Large intestine (tissue), 3 donors: ENCODE measurements around the gene QSOX1. TPM values are rescaled to one million over a fixed set of nuclear protein-coding genes. Genes with fewer than 3 reads are reported as not detected.
A peak's percentile ranks its signal among the peaks of the same experiment; 100 is the strongest.

Experiments
- DNase-seq, 2 donors: peaks; one replicate each; pipeline versions ENCODE4 v3.0.0 to v3.0.0-alpha.2; 2013
- H3K27ac ChIP-seq: one replicate; pipeline ENCODE4 v1.5.1; 2013; ENCODE audit warnings: low read length
- H3K27me3 ChIP-seq: 2 replicates; pipeline ENCODE4 v1.6.1; 2013; ENCODE audit warnings: low read length; ENCODE audit not compliant: control insufficient read depth, insufficient read depth
- H3K36me3 ChIP-seq: 2 replicates; pipeline ENCODE4 v1.6.1; 2013; ENCODE audit warnings: low read length; ENCODE audit not compliant: control insufficient read depth, insufficient read depth
- H3K4me1 ChIP-seq: one replicate; pipeline ENCODE4 v1.6.1; 2013; ENCODE audit warnings: low read length; ENCODE audit not compliant: control insufficient read depth, insufficient read depth
- H3K4me3 ChIP-seq: one replicate; pipeline ENCODE4 v1.5.1; 2013; ENCODE audit warnings: low read length
- H3K9me3 ChIP-seq: one replicate; pipeline ENCODE4 v1.6.1; 2013; ENCODE audit warnings: mild to moderate bottlenecking, low read depth, low read length, moderate library complexity; ENCODE audit not compliant: control insufficient read depth
- WGBS: methylation state at CpG from one replicate; pipeline ENCODE4 v1.1.5; 2013; ENCODE audit warnings: low lambda C conversion rate; ENCODE audit not compliant: insufficient coverage; 5-methylcytosine and 5-hydroxymethylcytosine counted together
- polyA plus RNA-seq: library from polyadenylated mRNA; unstranded; fragments of 120-200 nt; gene quantifications from one replicate; pipeline ENCODE4 v1.2.1, GENCODE V29; 2013

The QSOX1 gene
- polyA plus RNA-seq, 1 donor = 43.3 TPM

DNA sequence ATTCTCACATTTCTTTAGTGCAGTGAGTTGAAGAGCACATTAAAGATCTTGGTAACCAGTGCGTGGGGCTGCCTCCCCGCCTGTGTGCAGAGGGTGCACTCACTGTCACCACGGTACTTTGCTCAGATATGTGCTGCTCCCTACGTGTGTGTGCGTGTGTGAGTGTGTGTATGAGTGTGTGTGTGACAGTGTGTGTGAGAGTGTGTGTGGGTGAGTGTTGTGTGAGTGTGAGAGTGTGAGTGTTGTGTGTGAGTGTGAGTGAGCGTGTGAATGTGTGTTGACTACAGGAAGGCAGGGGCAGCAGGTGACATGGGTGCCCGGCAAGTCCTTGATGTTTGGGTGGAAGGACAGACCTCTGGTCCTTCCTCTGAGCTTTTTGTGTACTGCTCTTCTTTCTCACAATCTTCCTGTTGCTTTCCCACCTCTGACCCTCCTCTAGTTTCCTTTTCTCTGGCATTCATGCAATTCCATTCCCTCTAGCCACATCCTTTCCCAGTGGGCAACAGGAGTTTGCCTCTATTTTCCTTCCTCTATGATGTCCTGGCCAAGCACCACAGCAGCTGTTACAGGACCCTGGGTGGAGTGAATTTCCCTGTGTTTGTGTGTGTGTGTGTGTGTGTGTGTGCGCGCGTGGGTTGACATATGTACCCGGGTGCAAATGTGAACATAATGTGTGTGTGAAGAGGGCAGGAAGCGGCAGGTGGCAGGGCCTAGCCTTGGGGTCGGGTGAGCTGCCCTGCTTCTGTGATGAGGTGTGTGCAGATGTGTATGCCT, 95.2 kb downstream of the QSOX1 start:
- H3K9me3 ChIP-seq = no peaks in the 10 kb centered on the region
- no peaks in the 10 kb centered on the region for H3K4me1 ChIP-seq
- no peaks in the 10 kb centered on the region for H3K27me3 ChIP-seq
- no peak overlapping the region for H3K27ac ChIP-seq
- H3K36me3 ChIP-seq = no peaks in the 10 kb centered on the region
- DNase-seq = no peak
- WGBS = no CpG with 5 or more reads among the region's 13 CpGs
- no peak overlapping the region for H3K4me3 ChIP-seq

GRCh38 chr1:180250499-180250770, 95.8 kb downstream of the QSOX1 start:
- Histone ChIP-seq H3K27me3 (no peaks in the 10 kb centered on the region), H3K36me3 (no peaks in the 10 kb centered on the region), H3K27ac (no peak overlapping the region), H3K4me3 (no peak overlapping the region), H3K4me1 (no peaks in the 10 kb centered on the region), H3K9me3 (no peaks in the 10 kb centered on the region)
- no CpG with 5 or more reads among the region's 7 CpGs for WGBS
- no peak for DNase-seq

DNA sequence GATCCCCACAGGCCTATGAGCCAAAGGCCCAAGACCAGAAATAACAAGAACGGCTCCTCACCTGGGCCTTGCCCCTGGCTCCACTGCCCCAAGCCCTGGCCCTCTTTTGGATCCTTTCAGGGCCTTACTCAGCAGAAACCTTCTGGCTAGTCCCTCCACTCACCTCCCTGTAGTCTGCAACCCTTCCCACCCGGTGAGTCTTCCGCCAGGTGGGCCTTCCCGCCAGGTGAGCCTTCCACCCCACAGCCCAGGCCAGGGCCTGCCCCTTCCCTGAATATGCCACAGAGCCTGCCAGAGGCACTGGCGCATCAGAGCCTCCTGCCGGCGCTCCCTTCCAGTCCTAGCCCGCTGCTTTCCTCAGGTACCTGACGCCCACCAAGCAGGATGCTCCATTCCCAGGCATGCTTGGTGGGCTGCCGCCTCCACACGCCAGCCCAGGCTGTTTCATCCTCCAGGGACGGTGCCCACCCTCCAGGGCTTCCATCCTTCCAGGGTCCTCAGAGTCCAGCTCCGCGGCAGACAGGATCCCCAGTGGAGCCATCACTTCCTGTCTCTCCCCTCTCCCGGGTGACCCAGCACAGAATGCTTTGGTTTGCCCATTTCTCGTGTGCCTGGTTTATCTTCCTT, 96.3 kb downstream of the QSOX1 start:
- Histone ChIP-seq H3K4me3 (no peak overlapping the region), H3K36me3 (no peaks in the 10 kb centered on the region), H3K9me3 (no peaks in the 10 kb centered on the region), H3K27ac (no peak overlapping the region), H3K27me3 (peaks cover 2% of the 10 kb centered on the region), H3K4me1 (no peaks in the 10 kb centered on the region)
- no peak for DNase-seq
- WGBS = 86% methylated on average over 1 of the region's 16 CpGs

DNA sequence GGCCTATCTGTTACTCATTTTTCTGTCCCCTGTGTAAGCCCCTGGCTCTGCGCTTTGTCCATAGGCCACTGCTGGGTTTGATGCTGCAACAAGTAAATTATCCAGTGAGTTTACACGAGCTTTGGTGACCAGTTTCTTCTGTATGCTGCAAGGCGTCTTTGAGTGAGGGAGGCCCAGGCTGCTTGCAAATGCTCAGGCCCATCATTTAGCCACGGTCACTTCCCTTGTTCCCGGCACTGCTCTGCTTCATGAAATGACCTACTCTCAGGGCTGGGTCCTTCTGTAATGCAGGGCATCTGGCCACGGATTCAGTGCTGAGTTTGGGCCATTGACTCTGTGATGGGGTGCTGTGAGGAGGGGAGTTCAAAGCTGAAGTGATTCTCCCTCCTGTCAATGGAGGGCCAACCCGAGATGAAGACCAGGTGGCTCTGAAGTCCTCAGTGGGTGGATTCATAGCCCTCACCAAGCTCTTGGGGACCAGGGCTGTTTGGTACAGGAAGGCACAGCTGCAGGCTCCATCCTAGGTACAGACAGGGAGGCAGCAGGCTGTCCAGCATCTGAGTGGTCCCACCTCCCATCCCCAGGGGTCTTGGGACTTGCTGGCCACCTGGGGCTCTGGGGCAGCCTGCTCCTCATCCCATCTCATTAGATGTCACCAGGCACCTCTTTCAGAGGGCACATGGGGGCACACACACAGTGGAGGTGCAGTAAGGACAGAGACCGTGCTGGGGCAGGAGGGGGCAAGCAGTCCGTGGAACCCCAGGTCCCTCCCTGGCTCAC, 97.0 kb downstream of the QSOX1 start:
- Histone ChIP-seq H3K4me1 (no peaks in the 10 kb centered on the region), H3K27me3 (peaks cover 8% of the 10 kb centered on the region), H3K9me3 (no peaks in the 10 kb centered on the region), H3K27ac (no peak overlapping the region), H3K36me3 (no peaks in the 10 kb centered on the region), H3K4me3 (no peak overlapping the region)
- no CpG with 5 or more reads among the region's 9 CpGs for WGBS
- DNase-seq = no peak

GRCh38 chr1:180252638-180253536, 98.2 kb downstream of the QSOX1 start:
- Histone ChIP-seq H3K27me3 (peaks cover 11% of the 10 kb centered on the region), H3K27ac (no peak overlapping the region), H3K36me3 (no peaks in the 10 kb centered on the region), H3K9me3 (no peaks in the 10 kb centered on the region), H3K4me1 (no peaks in the 10 kb centered on the region), H3K4me3 (no peak overlapping the region)
- no CpG with 5 or more reads among the region's 12 CpGs for WGBS
- DNase-seq = peak in 1 of 2 donors; percentile 35

Other genes starting within 250 kb of the QSOX1 start
- gene CEP350, start 200.1 kb upstream of the QSOX1 start, polyA plus RNA-seq = 34.2 TPM
- 3.1 TPM for gene LHX4, start 75.4 kb downstream of the QSOX1 start, polyA plus RNA-seq